ENCODE results near the gene PRCP. TPM values are rescaled to one million over a fixed set of nuclear protein-coding genes. Genes with fewer than 3 reads are reported as not detected.

PRCP gene
- total and polyA plus RNA-seq, 12 donors = 29.9 to 196 (median 133) TPM

GRCh38 chr11:82829101-82829500, 71.1 kb downstream of the PRCP start:
- H3K4me1 ChIP-seq (replicated peaks in 1 of 2) = peaks cover 1 to 9% of the 10 kb centered on the region in 2 donors
- WGBS, 4 donors = 25 to 54% (median 45%) methylated on average over 1 of the region's 1 CpG
- intact Hi-C loops (cut with DNase I) = no loop called here
- peaks cover 0 to 12% of the 10 kb centered on the region in 2 donors for H3K36me3 ChIP-seq (replicated peaks in 1 of 2)
- H3K27me3 ChIP-seq = no peaks in the 10 kb centered on the region
- no peak for DNase-seq
- no peak overlapping the region for H3K27ac ChIP-seq
- TF ChIP-seq POLR2A (IDR thresholded peaks at IDR 0.05) = no peak
- TF ChIP-seq CTCF (IDR thresholded peaks at IDR 0.05) = no peak
- H3K9me3 ChIP-seq (replicated peaks in 1 of 3) = no peaks in the 10 kb centered on the region
- H3K4me3 ChIP-seq = no peak overlapping the region

GRCh38 chr11:82828472-82828871, 71.8 kb downstream of the PRCP start:
- intact Hi-C loops (cut with DNase I) = no loop called here
- WGBS, 4 donors = 95 to 97% (median 96%) methylated on average over 1 of the region's 1 CpG
- no peaks in the 10 kb centered on the region for H3K9me3 ChIP-seq (replicated peaks in 1 of 3)
- no peak for DNase-seq
- H3K4me3 ChIP-seq = no peak overlapping the region
- no peaks in the 10 kb centered on the region for H3K27me3 ChIP-seq
- peaks cover 4 to 15% of the 10 kb centered on the region in 2 donors for H3K4me1 ChIP-seq (replicated peaks in 1 of 2)
- no peak for TF ChIP-seq POLR2A (IDR thresholded peaks at IDR 0.05)
- no peak for TF ChIP-seq CTCF (IDR thresholded peaks at IDR 0.05)
- H3K27ac ChIP-seq = no peak overlapping the region
- H3K36me3 ChIP-seq (replicated peaks in 1 of 2) = peaks cover 0 to 6% of the 10 kb centered on the region in 2 donors

- Histone ChIP-seq H3K4me3 (no peak overlapping the region), H3K27ac (no peak overlapping the region), H3K9me3 (replicated peaks in 1 of 3) (no peaks in the 10 kb centered on the region), H3K27me3 (no peaks in the 10 kb centered on the region), H3K4me1 (replicated peaks in 1 of 2) (peaks cover 4 to 17% of the 10 kb centered on the region in 2 donors), H3K36me3 (replicated peaks in 1 of 2) (peaks cover 0 to 3% of the 10 kb centered on the region in 2 donors)
- TF ChIP-seq POLR2A (IDR thresholded peaks at IDR 0.05) (no peak), CTCF (IDR thresholded peaks at IDR 0.05) (no peak)
- no peak for DNase-seq
- intact Hi-C loops (cut with DNase I) = no loop called here
Observed at GRCh38 chr11:82826526-82826925, 73.7 kb downstream of the PRCP start.

- H3K27me3 ChIP-seq = no peaks in the 10 kb centered on the region
- no peaks in the 10 kb centered on the region for H3K9me3 ChIP-seq (replicated peaks in 1 of 3)
- H3K4me3 ChIP-seq = no peak overlapping the region
- TF ChIP-seq POLR2A (IDR thresholded peaks at IDR 0.05) = no peak
- no peak for TF ChIP-seq CTCF (IDR thresholded peaks at IDR 0.05)
- DNase-seq = no peak
- peaks cover 0 to 3% of the 10 kb centered on the region in 2 donors for H3K36me3 ChIP-seq (replicated peaks in 1 of 2)
- 21 to 30% (median 29%) methylated on average over 2 of the region's 2 CpGs for WGBS, 4 donors
- intact Hi-C loops (cut with DNase I) = no loop called here
- no peak overlapping the region for H3K27ac ChIP-seq
- peaks cover 4 to 12% of the 10 kb centered on the region in 2 donors for H3K4me1 ChIP-seq (replicated peaks in 1 of 2)
Observed at GRCh38 chr11:82823647-82824619, 76.3 kb downstream of the PRCP start.

All from adrenal gland (tissue), 12 donors.